HepG2 (cell line): ENCODE data around the gene SLC23A2. TPM values are rescaled to one million over a fixed set of nuclear protein-coding genes. Genes with fewer than 3 reads are reported as not detected.
A peak's percentile ranks its signal among the peaks of the same experiment; 100 is the strongest.

Experiments used
- CBX5 ChIP-seq: sonication (generic); formaldehyde crosslinking; IDR thresholded peaks from 2 replicates; pipeline ENCODE4 v1.4.0; 2020; ENCODE audit warnings: missing genetic modification reagents, borderline replicate concordance
- ELF4 ChIP-seq: sonication (generic); formaldehyde crosslinking; IDR thresholded peaks from 2 replicates; pipeline ENCODE4 v1.5.0; 2020; ENCODE audit warnings: missing genetic modification reagents, mild to moderate bottlenecking, moderate library complexity, borderline replicate concordance
- HNF4A ChIP-seq: sonication (generic); formaldehyde crosslinking; IDR thresholded peaks from 2 replicates; pipeline ENCODE4 v1.4.0; 2020; ENCODE audit warnings: missing genetic modification reagents
- HOXA5 ChIP-seq: sonication (generic); formaldehyde crosslinking; IDR thresholded peaks from 2 replicates; pipeline ENCODE4 v1.4.0; 2020; ENCODE audit warnings: missing genetic modification reagents
- PLRG1 ChIP-seq: fragments of 450-650 bp; conservative IDR thresholded peaks from 2 replicates; pipeline ENCODE4 v1.6.1; 2016
- ZNF468 ChIP-seq: sonication (generic); formaldehyde crosslinking; IDR thresholded peaks from 2 replicates; pipeline ENCODE4 v1.8.0; 2022; ENCODE audit warnings: mild to moderate bottlenecking, moderate library complexity, missing genetic modification reagents
- ZNF672 ChIP-seq: sonication (generic); formaldehyde crosslinking; IDR thresholded peaks from 2 replicates; pipeline ENCODE4 v1.8.1; 2022; ENCODE audit warnings: missing genetic modification reagents
- ZNF816 ChIP-seq: sonication (generic); formaldehyde crosslinking; IDR thresholded peaks from 2 replicates; pipeline ENCODE4 v1.8.0; 2022; ENCODE audit warnings: missing genetic modification reagents, mild to moderate bottlenecking, borderline replicate concordance
- polyA plus RNA-seq, 8 experiments: library from polyadenylated mRNA; depleted of rRNA in 3 of 8; stranded (reverse) in 7 of 8; unstranded in 1 of 8; fragments of >200 nt; fragmentation: Illumina TruSeq in 4 of 8; extraction: Trizol in 4 of 8; gene quantifications; 2 replicates each; pipeline versions ENCODE4 v1.2.1 to v1.2.3, GENCODE V29; 2011 to 2016; ENCODE audit warnings: low read depth in 4 of 8, missing spikeins in 1 of 8, mixed read lengths in 1 of 8; ENCODE audit not compliant: insufficient read depth in 1 of 8
- total RNA-seq, 5 experiments: library from RNA; depleted of rRNA; stranded (reverse); fragments of >200 nt; fragmentation: Illumina TruSeq; extraction: Trizol; gene quantifications; 2 replicates each; pipeline ENCODE4 v1.2.3, GENCODE V29; 2016; ENCODE audit warnings: low read depth in 1 of 5
- TF ChIP-seq, protein P1 (sequence below): sonication (generic); formaldehyde crosslinking; IDR thresholded peaks from 2 replicates; pipeline ENCODE4 v1.4.0; 2020; ENCODE audit warnings: missing genetic modification reagents
- TF ChIP-seq, protein P2 (sequence below): IDR thresholded peaks from 2 replicates; pipeline ENCODE4 v1.6.1; 2016; ENCODE audit warnings: missing compliant biosample characterization, missing genetic modification reagents, borderline replicate concordance
- TF ChIP-seq, protein P3 (sequence below): sonication (generic); formaldehyde crosslinking; conservative IDR thresholded peaks from 2 replicates; pipeline ENCODE4 v1.8.0; 2022; ENCODE audit warnings: missing genetic modification reagents
- TF ChIP-seq, protein P4 (sequence below): sonication (generic); formaldehyde crosslinking; IDR thresholded peaks from 2 replicates; pipeline ENCODE4 v1.4.0; 2020; ENCODE audit warnings: missing genetic modification reagents
- TF ChIP-seq, protein P5 (sequence below): sonication (generic); formaldehyde crosslinking; conservative IDR thresholded peaks from 2 replicates; pipeline ENCODE4 v1.8.1; 2023; ENCODE audit warnings: missing genetic modification reagents
- TF ChIP-seq, protein P6 (sequence below): sonication (generic); formaldehyde crosslinking; IDR thresholded peaks from 2 replicates; pipeline ENCODE4 v1.4.0; 2020; ENCODE audit warnings: missing genetic modification reagents, borderline replicate concordance

Gene SLC23A2
- total and polyA plus RNA-seq, 2 of the 13 experiments (the other 11 are each of a cell fraction or from before 2014, with no cell fraction given): 42.2 to 51.2 TPM

DNA sequence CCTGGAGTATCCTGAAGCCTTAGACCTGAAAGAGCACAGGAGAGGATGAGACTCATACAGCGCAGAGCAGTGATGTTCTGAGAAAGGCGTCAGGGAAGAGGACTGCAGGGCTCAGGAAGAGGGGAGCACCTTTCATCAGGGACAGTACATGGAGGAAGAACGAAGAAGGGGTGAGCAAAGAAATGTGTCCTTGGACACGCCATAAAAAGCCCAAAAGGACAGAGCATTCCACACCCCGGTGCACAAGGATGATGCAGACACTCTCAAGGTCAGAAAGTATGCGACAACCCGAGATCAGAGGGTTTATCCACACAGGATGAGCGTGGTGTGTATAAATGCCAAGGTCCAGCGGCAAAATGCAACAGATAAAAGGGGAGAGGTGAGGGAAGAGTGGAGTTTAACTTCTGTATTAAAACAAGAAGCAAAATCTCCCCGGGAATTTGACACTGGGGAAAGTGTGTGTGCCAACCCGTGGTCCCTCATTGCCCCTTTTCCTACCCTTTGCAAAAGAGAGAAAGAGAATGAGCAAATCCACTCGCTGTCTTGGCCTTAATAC lies 64.4 kb downstream of the SLC23A2 start (continued):
- TF ChIP-seq HNF4A (CRISPR knock-in tag): peak; percentile 93
- TF ChIP-seq, protein P1, sequence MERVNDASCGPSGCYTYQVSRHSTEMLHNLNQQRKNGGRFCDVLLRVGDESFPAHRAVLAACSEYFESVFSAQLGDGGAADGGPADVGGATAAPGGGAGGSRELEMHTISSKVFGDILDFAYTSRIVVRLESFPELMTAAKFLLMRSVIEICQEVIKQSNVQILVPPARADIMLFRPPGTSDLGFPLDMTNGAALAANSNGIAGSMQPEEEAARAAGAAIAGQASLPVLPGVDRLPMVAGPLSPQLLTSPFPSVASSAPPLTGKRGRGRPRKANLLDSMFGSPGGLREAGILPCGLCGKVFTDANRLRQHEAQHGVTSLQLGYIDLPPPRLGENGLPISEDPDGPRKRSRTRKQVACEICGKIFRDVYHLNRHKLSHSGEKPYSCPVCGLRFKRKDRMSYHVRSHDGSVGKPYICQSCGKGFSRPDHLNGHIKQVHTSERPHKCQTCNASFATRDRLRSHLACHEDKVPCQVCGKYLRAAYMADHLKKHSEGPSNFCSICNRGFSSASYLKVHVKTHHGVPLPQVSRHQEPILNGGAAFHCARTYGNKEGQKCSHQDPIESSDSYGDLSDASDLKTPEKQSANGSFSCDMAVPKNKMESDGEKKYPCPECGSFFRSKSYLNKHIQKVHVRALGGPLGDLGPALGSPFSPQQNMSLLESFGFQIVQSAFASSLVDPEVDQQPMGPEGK: no peak
- peak; percentile 31; the same call in 1 of the 2 replicates for TF ChIP-seq CBX5
- TF ChIP-seq, protein P2, sequence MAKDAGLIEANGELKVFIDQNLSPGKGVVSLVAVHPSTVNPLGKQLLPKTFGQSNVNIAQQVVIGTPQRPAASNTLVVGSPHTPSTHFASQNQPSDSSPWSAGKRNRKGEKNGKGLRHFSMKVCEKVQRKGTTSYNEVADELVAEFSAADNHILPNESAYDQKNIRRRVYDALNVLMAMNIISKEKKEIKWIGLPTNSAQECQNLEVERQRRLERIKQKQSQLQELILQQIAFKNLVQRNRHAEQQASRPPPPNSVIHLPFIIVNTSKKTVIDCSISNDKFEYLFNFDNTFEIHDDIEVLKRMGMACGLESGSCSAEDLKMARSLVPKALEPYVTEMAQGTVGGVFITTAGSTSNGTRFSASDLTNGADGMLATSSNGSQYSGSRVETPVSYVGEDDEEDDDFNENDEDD (CRISPR knock-in tag): no peak
- TF ChIP-seq HOXA5 (CRISPR knock-in tag): no peak
- TF ChIP-seq ZNF672 (CRISPR knock-in tag): no peak
- TF ChIP-seq, protein P3, sequence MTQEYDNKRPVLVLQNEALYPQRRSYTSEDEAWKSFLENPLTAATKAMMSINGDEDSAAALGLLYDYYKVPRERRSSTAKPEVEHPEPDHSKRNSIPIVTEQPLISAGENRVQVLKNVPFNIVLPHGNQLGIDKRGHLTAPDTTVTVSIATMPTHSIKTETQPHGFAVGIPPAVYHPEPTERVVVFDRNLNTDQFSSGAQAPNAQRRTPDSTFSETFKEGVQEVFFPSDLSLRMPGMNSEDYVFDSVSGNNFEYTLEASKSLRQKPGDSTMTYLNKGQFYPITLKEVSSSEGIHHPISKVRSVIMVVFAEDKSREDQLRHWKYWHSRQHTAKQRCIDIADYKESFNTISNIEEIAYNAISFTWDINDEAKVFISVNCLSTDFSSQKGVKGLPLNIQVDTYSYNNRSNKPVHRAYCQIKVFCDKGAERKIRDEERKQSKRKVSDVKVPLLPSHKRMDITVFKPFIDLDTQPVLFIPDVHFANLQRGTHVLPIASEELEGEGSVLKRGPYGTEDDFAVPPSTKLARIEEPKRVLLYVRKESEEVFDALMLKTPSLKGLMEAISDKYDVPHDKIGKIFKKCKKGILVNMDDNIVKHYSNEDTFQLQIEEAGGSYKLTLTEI (CRISPR knock-in tag): no peak
- TF ChIP-seq, protein P4, sequence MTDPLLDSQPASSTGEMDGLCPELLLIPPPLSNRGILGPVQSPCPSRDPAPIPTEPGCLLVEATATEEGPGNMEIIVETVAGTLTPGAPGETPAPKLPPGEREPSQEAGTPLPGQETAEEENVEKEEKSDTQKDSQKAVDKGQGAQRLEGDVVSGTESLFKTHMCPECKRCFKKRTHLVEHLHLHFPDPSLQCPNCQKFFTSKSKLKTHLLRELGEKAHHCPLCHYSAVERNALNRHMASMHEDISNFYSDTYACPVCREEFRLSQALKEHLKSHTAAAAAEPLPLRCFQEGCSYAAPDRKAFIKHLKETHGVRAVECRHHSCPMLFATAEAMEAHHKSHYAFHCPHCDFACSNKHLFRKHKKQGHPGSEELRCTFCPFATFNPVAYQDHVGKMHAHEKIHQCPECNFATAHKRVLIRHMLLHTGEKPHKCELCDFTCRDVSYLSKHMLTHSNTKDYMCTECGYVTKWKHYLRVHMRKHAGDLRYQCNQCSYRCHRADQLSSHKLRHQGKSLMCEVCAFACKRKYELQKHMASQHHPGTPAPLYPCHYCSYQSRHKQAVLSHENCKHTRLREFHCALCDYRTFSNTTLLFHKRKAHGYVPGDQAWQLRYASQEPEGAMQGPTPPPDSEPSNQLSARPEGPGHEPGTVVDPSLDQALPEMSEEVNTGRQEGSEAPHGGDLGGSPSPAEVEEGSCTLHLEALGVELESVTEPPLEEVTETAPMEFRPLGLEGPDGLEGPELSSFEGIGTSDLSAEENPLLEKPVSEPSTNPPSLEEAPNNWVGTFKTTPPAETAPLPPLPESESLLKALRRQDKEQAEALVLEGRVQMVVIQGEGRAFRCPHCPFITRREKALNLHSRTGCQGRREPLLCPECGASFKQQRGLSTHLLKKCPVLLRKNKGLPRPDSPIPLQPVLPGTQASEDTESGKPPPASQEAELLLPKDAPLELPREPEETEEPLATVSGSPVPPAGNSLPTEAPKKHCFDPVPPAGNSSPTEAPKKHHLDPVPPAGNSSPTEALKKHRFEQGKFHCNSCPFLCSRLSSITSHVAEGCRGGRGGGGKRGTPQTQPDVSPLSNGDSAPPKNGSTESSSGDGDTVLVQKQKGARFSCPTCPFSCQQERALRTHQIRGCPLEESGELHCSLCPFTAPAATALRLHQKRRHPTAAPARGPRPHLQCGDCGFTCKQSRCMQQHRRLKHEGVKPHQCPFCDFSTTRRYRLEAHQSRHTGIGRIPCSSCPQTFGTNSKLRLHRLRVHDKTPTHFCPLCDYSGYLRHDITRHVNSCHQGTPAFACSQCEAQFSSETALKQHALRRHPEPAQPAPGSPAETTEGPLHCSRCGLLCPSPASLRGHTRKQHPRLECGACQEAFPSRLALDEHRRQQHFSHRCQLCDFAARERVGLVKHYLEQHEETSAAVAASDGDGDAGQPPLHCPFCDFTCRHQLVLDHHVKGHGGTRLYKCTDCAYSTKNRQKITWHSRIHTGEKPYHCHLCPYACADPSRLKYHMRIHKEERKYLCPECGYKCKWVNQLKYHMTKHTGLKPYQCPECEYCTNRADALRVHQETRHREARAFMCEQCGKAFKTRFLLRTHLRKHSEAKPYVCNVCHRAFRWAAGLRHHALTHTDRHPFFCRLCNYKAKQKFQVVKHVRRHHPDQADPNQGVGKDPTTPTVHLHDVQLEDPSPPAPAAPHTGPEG (CRISPR knock-in tag): no peak
- TF ChIP-seq PLRG1: no peak
- TF ChIP-seq, protein P5, sequence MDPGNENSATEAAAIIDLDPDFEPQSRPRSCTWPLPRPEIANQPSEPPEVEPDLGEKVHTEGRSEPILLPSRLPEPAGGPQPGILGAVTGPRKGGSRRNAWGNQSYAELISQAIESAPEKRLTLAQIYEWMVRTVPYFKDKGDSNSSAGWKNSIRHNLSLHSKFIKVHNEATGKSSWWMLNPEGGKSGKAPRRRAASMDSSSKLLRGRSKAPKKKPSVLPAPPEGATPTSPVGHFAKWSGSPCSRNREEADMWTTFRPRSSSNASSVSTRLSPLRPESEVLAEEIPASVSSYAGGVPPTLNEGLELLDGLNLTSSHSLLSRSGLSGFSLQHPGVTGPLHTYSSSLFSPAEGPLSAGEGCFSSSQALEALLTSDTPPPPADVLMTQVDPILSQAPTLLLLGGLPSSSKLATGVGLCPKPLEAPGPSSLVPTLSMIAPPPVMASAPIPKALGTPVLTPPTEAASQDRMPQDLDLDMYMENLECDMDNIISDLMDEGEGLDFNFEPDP: no peak
- no peak for TF ChIP-seq ELF4
- TF ChIP-seq, protein P6, sequence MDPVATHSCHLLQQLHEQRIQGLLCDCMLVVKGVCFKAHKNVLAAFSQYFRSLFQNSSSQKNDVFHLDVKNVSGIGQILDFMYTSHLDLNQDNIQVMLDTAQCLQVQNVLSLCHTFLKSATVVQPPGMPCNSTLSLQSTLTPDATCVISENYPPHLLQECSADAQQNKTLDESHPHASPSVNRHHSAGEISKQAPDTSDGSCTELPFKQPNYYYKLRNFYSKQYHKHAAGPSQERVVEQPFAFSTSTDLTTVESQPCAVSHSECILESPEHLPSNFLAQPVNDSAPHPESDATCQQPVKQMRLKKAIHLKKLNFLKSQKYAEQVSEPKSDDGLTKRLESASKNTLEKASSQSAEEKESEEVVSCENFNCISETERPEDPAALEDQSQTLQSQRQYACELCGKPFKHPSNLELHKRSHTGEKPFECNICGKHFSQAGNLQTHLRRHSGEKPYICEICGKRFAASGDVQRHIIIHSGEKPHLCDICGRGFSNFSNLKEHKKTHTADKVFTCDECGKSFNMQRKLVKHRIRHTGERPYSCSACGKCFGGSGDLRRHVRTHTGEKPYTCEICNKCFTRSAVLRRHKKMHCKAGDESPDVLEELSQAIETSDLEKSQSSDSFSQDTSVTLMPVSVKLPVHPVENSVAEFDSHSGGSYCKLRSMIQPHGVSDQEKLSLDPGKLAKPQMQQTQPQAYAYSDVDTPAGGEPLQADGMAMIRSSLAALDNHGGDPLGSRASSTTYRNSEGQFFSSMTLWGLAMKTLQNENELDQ (CRISPR knock-in tag): no peak
- TF ChIP-seq ZNF816 (CRISPR knock-in tag): peak; percentile 56; the same call in 1 of the 2 replicates
- no peak for TF ChIP-seq ZNF468 (CRISPR knock-in tag)
